GM21515 (cell line): ENCODE results near the gene SIVA1.

Experiments
- ATAC-seq: cut with Tn5 transposase; IDR thresholded peaks from one replicate; pipeline ENCODE4 v1.9.1; 2021; ENCODE audit not compliant: unreplicated experiment

Gene SIVA1

DNA sequence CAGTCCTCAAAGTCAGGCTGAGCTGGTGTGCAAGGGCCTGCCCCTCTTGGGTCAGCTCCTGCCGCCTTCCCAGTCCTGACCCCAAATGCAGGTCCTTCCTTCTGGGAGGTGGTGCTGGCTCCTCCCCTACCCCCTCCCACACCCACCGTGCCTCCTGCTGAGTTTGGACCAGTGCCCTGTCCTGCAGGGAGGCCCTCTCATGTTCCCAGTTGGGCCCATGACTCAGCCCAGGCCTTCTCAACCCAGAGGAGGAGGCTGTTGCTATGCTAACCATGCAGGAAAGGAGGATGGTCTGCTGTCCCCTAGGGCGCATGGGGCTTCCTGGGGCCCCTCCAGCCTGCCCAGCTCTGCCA lies 52.4 kb downstream of the SIVA1 start:
- no peak for ATAC-seq

DNA sequence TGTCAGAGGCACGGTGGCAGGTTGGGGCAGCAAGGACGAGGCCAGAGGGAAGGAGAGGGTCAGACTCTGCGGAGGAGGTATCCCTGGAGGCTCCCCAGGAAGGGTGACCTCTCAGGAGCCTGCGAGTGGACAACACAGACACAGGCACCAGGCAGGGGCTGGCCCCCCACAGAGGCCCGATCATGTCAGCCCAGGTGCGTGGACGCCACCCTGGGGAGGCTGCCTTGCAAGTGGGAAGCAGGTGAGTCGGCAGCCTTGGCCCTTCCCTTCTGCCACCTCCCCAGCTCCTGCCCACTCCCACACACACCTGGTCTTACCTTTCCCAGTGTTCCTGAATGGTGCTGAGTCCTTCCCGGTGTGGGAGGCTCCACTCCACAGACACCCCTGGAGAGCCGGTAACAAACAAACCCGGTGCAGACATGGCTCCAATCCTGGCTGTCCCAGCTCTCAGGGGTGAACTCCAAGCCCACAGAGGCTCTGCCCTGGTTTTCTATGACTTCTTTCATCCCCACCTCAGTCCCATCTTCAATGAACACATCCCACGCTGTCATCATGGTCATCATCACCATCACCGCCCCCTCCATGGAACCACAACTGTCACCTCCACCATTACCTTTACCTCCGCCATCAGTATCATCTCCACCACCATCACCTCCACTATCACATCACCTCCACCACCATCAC lies 53.1 kb downstream of the SIVA1 start:
- no peak for ATAC-seq

DNA sequence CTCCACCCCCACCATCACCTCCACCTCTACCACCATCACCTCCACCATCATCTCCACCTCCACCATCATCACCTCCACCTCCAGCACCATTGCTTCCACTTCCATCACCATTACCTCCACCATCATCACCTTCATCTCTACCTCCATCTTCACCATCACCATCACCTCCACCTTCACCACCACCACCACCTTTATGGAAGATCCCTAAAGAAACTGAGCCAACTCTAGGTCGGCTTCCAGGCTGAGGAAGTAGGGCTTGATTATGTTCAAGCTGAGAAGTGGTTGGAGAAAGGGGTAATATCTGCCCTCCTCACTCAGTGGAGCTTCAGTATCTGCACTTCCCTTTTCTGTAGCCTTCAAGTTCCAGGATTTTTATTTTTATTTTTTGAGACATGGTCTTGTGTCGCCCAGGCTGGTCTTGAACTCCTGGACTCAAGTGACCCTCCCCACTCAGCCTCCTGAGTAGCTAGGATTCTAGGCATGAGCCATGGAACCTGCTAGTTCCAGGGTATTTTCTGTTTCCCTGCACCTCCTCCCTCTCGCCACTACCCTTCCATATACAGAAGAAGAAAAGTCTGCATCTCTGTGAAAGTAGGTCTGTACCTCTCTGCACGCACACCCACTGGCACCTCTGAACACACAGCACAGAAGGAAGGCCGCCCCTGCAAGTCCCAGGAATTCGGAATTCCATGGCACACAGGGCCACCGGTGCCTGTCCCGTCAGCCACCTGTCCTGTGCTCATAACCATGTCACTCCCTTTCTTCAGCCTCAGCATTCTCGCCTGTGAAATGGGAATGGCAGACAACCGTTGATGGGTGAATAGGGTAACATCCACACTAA lies 53.9 kb downstream of the SIVA1 start:
- no peak for ATAC-seq

DNA sequence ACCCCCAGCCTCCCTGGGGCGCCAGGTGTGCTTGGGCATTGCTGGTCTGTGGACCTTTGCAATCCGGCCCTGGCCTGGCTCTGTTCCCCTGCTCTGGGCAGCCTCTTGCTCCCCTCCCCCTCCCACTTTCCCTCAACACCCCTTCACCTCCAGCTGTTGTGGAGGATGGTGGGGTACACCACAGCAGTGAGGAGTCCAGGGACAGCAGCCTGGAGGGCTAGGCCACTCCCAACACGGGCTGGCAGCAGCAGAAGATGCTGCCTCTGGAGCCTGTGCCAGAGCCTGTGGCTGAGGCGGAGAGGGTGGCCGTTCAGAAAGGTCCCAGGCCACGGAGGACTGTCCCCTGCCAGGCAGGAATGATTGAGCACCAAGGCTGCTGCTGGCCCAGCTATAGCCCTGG lies 55.5 kb downstream of the SIVA1 start:
- ATAC-seq = no peak
